ENCODE measurements around the gene PXT1.

Gene PXT1

DNA sequence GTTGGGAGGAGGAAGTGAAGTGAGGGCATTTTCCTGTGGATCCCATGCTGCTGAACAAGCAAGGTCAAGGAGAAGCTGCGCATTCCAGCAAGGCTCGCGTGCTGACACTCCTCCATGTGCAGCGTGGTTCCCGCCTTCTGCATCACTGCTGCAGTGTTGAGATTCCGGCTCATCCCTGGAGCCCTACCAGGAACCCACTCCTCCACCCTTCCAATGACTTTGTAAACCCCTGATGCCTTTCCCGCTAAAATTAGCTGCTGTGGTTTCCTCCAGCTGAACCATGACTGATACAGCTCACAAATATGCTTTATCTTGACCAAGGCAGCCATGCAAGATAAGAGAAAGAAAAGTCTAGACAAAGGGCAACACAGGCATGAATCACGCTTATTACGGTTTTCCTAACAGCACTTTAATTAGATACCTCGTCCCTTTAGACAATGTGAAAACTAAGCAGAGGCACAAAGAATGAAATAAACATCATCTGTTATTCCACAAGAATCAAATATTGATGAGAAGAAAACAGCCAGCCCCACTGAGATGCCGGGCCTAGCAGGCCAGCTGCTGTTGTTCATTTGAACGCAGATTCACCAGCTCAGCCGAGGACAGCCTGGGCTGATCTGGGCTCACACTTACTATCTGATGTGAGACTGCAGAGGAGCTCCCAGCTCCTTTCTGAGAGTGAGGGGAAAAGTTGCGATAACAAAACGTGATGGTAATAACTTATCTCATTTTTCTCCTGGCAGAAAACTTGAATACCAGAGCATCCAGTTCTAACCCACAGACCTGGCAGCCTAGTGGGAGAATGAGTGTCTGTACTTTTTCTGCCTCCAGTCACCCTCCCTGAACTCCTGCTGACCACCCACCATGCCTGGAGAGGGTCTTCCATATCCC is 91.7 kb downstream of the PXT1 start:
- Histone ChIP-seq H3K4me2 (no peak overlapping the region), H2AFZ (ENCODE audit: low read depth) (no peak overlapping the region), H3K4me3 (IDR thresholded peaks at IDR 0.05; ENCODE audit: insufficient read depth, low read depth, low read length) (no peak overlapping the region), H3K79me2 (ENCODE audit: insufficient read depth, low read depth) (no peaks in the 10 kb centered on the region), H3K27ac (no peak overlapping the region), H3K9ac (no peak overlapping the region), H4K20me1 (ENCODE audit: insufficient read depth) (no peaks in the 10 kb centered on the region), H3K36me3 (ENCODE audit: insufficient read depth) (no peaks in the 10 kb centered on the region), H3K4me1 (ENCODE audit: low read depth, poor library complexity, severe bottlenecking) (peaks cover 25% of the 10 kb centered on the region), H3K27me3 (ENCODE audit: insufficient read depth, low read depth) (no peaks in the 10 kb centered on the region)
- TF ChIP-seq, protein P1, sequence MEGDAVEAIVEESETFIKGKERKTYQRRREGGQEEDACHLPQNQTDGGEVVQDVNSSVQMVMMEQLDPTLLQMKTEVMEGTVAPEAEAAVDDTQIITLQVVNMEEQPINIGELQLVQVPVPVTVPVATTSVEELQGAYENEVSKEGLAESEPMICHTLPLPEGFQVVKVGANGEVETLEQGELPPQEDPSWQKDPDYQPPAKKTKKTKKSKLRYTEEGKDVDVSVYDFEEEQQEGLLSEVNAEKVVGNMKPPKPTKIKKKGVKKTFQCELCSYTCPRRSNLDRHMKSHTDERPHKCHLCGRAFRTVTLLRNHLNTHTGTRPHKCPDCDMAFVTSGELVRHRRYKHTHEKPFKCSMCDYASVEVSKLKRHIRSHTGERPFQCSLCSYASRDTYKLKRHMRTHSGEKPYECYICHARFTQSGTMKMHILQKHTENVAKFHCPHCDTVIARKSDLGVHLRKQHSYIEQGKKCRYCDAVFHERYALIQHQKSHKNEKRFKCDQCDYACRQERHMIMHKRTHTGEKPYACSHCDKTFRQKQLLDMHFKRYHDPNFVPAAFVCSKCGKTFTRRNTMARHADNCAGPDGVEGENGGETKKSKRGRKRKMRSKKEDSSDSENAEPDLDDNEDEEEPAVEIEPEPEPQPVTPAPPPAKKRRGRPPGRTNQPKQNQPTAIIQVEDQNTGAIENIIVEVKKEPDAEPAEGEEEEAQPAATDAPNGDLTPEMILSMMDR (conservative IDR thresholded peaks at IDR 0.05; ENCODE audit: low read depth, low read length), result no peak

DNA sequence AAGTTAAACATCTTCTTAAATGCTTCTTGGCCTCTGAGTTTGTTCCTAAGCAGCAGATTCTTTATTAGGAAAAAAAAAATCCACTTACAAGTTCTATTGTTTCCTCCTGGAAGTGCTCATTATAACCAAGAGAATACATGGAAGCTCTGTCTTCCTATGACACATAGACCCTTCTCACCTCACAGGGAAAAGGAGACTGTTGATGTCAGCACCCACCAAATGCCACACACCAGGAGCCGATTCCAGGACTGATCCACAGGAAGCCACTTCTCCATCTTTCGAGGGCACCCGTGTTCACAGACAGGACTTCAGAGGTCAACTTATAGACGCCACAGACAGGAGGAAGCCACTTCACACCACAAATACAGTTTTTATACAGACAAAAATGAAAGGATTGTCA is 92.6 kb downstream of the PXT1 start:
- Histone ChIP-seq H3K4me2 (no peak overlapping the region), H3K27ac (no peak overlapping the region), H3K79me2 (ENCODE audit: insufficient read depth, low read depth) (no peaks in the 10 kb centered on the region), H3K27me3 (ENCODE audit: insufficient read depth, low read depth) (no peaks in the 10 kb centered on the region), H2AFZ (ENCODE audit: low read depth) (no peak overlapping the region), H3K9ac (no peak overlapping the region), H4K20me1 (ENCODE audit: insufficient read depth) (no peaks in the 10 kb centered on the region), H3K36me3 (ENCODE audit: insufficient read depth) (no peaks in the 10 kb centered on the region), H3K4me3 (IDR thresholded peaks at IDR 0.05; ENCODE audit: insufficient read depth, low read depth, low read length) (no peak overlapping the region), H3K4me1 (ENCODE audit: low read depth, poor library complexity, severe bottlenecking) (peaks cover 19% of the 10 kb centered on the region)
- TF ChIP-seq, protein P1 (conservative IDR thresholded peaks at IDR 0.05; ENCODE audit: low read depth, low read length), result no peak

DNA sequence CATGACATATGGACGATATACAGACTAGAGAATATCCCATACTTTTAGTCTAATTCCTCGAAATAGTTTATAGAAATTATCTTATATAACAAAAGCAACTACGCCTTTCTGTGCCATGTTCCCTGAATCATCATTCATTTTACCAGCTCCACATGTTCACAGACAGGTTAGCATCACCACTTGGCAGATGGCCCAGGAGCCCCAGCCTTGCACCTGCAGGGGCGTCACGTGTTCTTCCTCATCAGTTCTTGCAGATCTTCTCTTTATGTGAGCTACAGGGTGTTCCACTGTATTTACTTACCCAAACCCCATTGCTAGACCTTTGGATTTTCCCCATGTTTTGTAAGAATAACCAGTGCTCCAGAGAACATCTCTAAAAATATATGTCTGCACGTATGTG is 93.4 kb downstream of the PXT1 start:
- peak overlapping the region; percentile 18; the same call in 1 of the 2 replicates for H3K4me2 ChIP-seq
- no peaks in the 10 kb centered on the region for H3K27me3 ChIP-seq (ENCODE audit: insufficient read depth, low read depth)
- H3K9ac ChIP-seq, result no peak overlapping the region; the same call in 1 of the 2 replicates
- H3K27ac ChIP-seq, result no peak overlapping the region; the same call in 1 of the 2 replicates
- H3K4me1 ChIP-seq (ENCODE audit: low read depth, poor library complexity, severe bottlenecking), result peaks cover 19% of the 10 kb centered on the region
- H4K20me1 ChIP-seq (ENCODE audit: insufficient read depth), result no peaks in the 10 kb centered on the region
- H2AFZ ChIP-seq (ENCODE audit: low read depth), result peak overlapping the region; percentile 19; the same call in 1 of the 2 replicates
- TF ChIP-seq, protein P1 (conservative IDR thresholded peaks at IDR 0.05; ENCODE audit: low read depth, low read length), result no peak
- no peak overlapping the region for H3K4me3 ChIP-seq (IDR thresholded peaks at IDR 0.05; ENCODE audit: insufficient read depth, low read depth, low read length)
- H3K36me3 ChIP-seq (ENCODE audit: insufficient read depth), result no peaks in the 10 kb centered on the region
- no peaks in the 10 kb centered on the region for H3K79me2 ChIP-seq (ENCODE audit: insufficient read depth, low read depth)

DNA sequence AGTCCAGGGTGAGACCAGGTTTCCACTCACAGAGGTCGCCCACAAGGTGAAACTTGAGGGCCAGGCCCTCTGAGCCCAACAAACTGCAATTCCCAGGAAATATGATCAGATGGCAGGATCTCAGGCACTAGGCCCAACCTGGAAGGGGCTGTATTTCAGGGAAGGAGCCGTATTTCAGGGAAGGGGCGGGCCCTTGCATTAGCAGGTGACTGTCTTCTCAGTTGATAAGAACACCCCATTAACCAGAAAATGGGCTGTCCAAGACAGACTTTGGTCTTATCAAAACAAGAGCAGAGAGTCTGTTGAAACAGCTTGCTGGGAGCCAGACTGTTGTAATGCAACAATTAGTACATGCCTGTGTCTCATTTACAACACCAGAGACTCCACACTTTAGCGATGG is 95.0 kb downstream of the PXT1 start:
- no peak overlapping the region for H2AFZ ChIP-seq (ENCODE audit: low read depth)
- peaks cover 19% of the 10 kb centered on the region for H3K4me1 ChIP-seq (ENCODE audit: low read depth, poor library complexity, severe bottlenecking)
- H3K79me2 ChIP-seq (ENCODE audit: insufficient read depth, low read depth), result no peaks in the 10 kb centered on the region
- no peaks in the 10 kb centered on the region for H3K36me3 ChIP-seq (ENCODE audit: insufficient read depth)
- no peak overlapping the region for H3K27ac ChIP-seq
- no peak overlapping the region for H3K9ac ChIP-seq
- H3K27me3 ChIP-seq (ENCODE audit: insufficient read depth, low read depth), result no peaks in the 10 kb centered on the region
- TF ChIP-seq, protein P1 (conservative IDR thresholded peaks at IDR 0.05; ENCODE audit: low read depth, low read length), result no peak
- H3K4me3 ChIP-seq (IDR thresholded peaks at IDR 0.05; ENCODE audit: insufficient read depth, low read depth, low read length), result no peak overlapping the region
- no peak overlapping the region for H3K4me2 ChIP-seq
- no peaks in the 10 kb centered on the region for H4K20me1 ChIP-seq (ENCODE audit: insufficient read depth)

All from KMS-11 (cell line).